HepG2 (cell line): ENCODE data around the gene SLAMF9. TPM values are rescaled to one million over a fixed set of nuclear protein-coding genes. Genes with fewer than 3 reads are reported as not detected.

Source experiments
- ATAC-seq: fragments of 200-7000 bp; cut with Tn5 transposase; 3 replicates; pipeline ENCODE4 v1.9.1; 2020; ENCODE audit warnings: mild to moderate bottlenecking, moderate library complexity
- BruUV-seq: library from RNA; stranded (reverse); fragments of 400-500 nt; replicated peaks from 2 replicates; lab custom pipeline; 2021; lab: Mats Ljungman, UMichigan
- CTCF ChIA-PET: fragments of 300-600 bp; formaldehyde crosslinking; extraction: SDS; loops from one replicate; lab custom pipeline; 2021; ENCODE audit warnings: low total read pairs, inconsistent platforms, low intra/inter-chr PET ratio; lab: Yijun Ruan, JAX
- POLR2A ChIA-PET: fragments of 350-600 bp; sonication (Branson Sonifier 250); formaldehyde crosslinking; loops from one replicate; lab custom pipeline; 2020; ENCODE audit warnings: antibody characterized with exemption, inconsistent platforms; lab: Yijun Ruan, JAX
- DNase-seq: peaks from one replicate; pipeline ENCODE4 v3.0.0-alpha.2; 2015; ENCODE audit warnings: low spot score
- FAIRE-seq: peaks from 3 replicates; lab custom pipeline; 2011; peaks lifted over from hg19 to GRCh38; lab: Jason Lieb, UNC
- H2AFZ ChIP-seq: one replicate; pipeline ENCODE4 v1.6.1; 2011; ENCODE audit warnings: low read length, inconsistent platforms
- H3K27ac ChIP-seq: fragments of 300-600 bp; 3 replicates; pipeline ENCODE4 v1.8.0; 2011; ENCODE audit warnings: mixed run types, mild to moderate bottlenecking, mixed read lengths, low read length, inconsistent platforms; ENCODE audit not compliant: insufficient read depth; ENCODE audit errors: extremely low read length
- H3K27me3 ChIP-seq, 2 experiments: fragments of 200-600 bp in 1 of 2; 2 replicates in 1 of 2; 3 replicates in 1 of 2; pipeline versions ENCODE4 v1.6.0 to v1.8.0; 2011; ENCODE audit warnings: low read length in 2 of 2, mild to moderate bottlenecking in 2 of 2, moderate library complexity in 2 of 2, inconsistent platforms in 1 of 2; ENCODE audit not compliant: insufficient read depth in 2 of 2, control insufficient read depth in 1 of 2
- H3K36me3 ChIP-seq, 2 experiments: fragments of 200-600 bp in 1 of 2; replicated peaks in 1 of 2; 2 replicates in 1 of 2; 3 replicates in 1 of 2; pipeline versions ENCODE4 v1.5.1 to v1.8.0; 2011; ENCODE audit warnings: low read length in 2 of 2, inconsistent platforms in 1 of 2; ENCODE audit not compliant: insufficient read depth in 2 of 2, control insufficient read depth in 1 of 2
- H3K4me1 ChIP-seq: 2 replicates; pipeline ENCODE4 v1.5.1; 2012; ENCODE audit warnings: low read length, inconsistent platforms; ENCODE audit not compliant: insufficient read depth
- H3K4me2 ChIP-seq: 2 replicates; pipeline ENCODE4 v1.6.0; 2011; ENCODE audit warnings: low read depth, low read length, inconsistent platforms
- H3K4me3 ChIP-seq, 3 experiments: fragments of 200-600 bp in 1 of 3; sonication (generic), shearing (Covaris generic) in 1 of 3; replicated peaks in 1 of 3; 2 replicates each; pipeline ENCODE4 v1.5.1; 2011 to 2016; ENCODE audit warnings: low read length in 3 of 3, inconsistent platforms in 2 of 3, low read depth in 2 of 3, mild to moderate bottlenecking in 2 of 3, control low read depth in 1 of 3, mixed read lengths in 1 of 3; ENCODE audit not compliant: insufficient read depth in 1 of 3
- H3K79me2 ChIP-seq: one replicate; pipeline ENCODE4 v1.6.1; 2011; ENCODE audit warnings: low read length, inconsistent platforms; ENCODE audit not compliant: insufficient read depth
- H3K9ac ChIP-seq: 2 replicates; pipeline ENCODE4 v1.6.0; 2011; ENCODE audit warnings: mild to moderate bottlenecking, low read depth, low read length, inconsistent platforms; ENCODE audit not compliant: insufficient read depth
- H3K9me3 ChIP-seq: 2 replicates; pipeline ENCODE4 v1.5.1; 2012; ENCODE audit warnings: mild to moderate bottlenecking, low read length
- H4K20me1 ChIP-seq: 2 replicates; pipeline ENCODE4 v1.6.0; 2011; ENCODE audit warnings: inconsistent platforms, mild to moderate bottlenecking, low read length, moderate library complexity; ENCODE audit not compliant: insufficient read depth
- FOSL2 ChIP-seq: sonication (generic); formaldehyde crosslinking; IDR thresholded peaks from 2 replicates; pipeline ENCODE4 v1.4.0; 2020; ENCODE audit warnings: missing genetic modification reagents
- HOXD1 ChIP-seq: sonication (generic); formaldehyde crosslinking; IDR thresholded peaks from 2 replicates; pipeline ENCODE4 v1.5.0; 2020; ENCODE audit warnings: missing genetic modification reagents
- ISL2 ChIP-seq: sonication (generic); formaldehyde crosslinking; IDR thresholded peaks from 2 replicates; pipeline ENCODE4 v1.5.0; 2020; ENCODE audit warnings: missing genetic modification reagents
- MLLT10 ChIP-seq: sonication (generic); formaldehyde crosslinking; IDR thresholded peaks from 2 replicates; pipeline ENCODE4 v1.4.0; 2020; ENCODE audit warnings: missing genetic modification reagents
- NCOA5 ChIP-seq: sonication (generic); formaldehyde crosslinking; IDR thresholded peaks from 2 replicates; pipeline ENCODE4 v1.4.0; 2020; ENCODE audit warnings: missing genetic modification reagents
- NR3C1 ChIP-seq: sonication (generic); formaldehyde crosslinking; IDR thresholded peaks from 2 replicates; pipeline ENCODE4 v1.4.0; 2020; ENCODE audit warnings: missing genetic modification reagents
- NRL ChIP-seq: sonication (generic); formaldehyde crosslinking; IDR thresholded peaks from 2 replicates; pipeline ENCODE4 v1.5.0; 2020; ENCODE audit warnings: missing genetic modification reagents, mild to moderate bottlenecking, moderate library complexity, borderline replicate concordance
- SKI ChIP-seq: fragments of 450-650 bp; IDR thresholded peaks from one replicate; pipeline ENCODE4 v1.6.1; 2018; ENCODE audit warnings: mild to moderate bottlenecking; ENCODE audit not compliant: partially characterized antibody
- SNAPC2 ChIP-seq: sonication (generic); formaldehyde crosslinking; IDR thresholded peaks from 2 replicates; pipeline ENCODE4 v1.8.1; 2022; ENCODE audit warnings: mild to moderate bottlenecking, missing genetic modification reagents
- ZBTB42 ChIP-seq: sonication (generic); formaldehyde crosslinking; IDR thresholded peaks from 2 replicates; pipeline ENCODE4 v1.5.0; 2020; ENCODE audit warnings: mild to moderate bottlenecking, missing genetic modification reagents
- ZNF121 ChIP-seq: sonication (generic); formaldehyde crosslinking; IDR thresholded peaks from 2 replicates; pipeline ENCODE4 v1.5.0; 2020; ENCODE audit warnings: mild to moderate bottlenecking, missing genetic modification reagents
- ZNF205 ChIP-seq: IDR thresholded peaks from 2 replicates; pipeline ENCODE4 v1.6.1; 2018; ENCODE audit warnings: missing biosample characterization, missing genetic modification reagents
- ZNF772 ChIP-seq: sonication (generic); formaldehyde crosslinking; IDR thresholded peaks from 2 replicates; pipeline ENCODE4 v1.5.0; 2020; ENCODE audit warnings: mild to moderate bottlenecking, missing genetic modification reagents
- ZNF792 ChIP-seq: IDR thresholded peaks from 2 replicates; pipeline ENCODE4 v1.6.1; 2016
- ZNF891 ChIP-seq: sonication (generic); formaldehyde crosslinking; IDR thresholded peaks from 2 replicates; pipeline ENCODE4 v1.5.0; 2020; ENCODE audit warnings: mild to moderate bottlenecking, missing genetic modification reagents
- WGBS: methylation state at CpG from one replicate; pipeline ENCODE4 v1.1.6; 2017; ENCODE audit warnings: low lambda C conversion rate; 5-methylcytosine and 5-hydroxymethylcytosine counted together
- in situ Hi-C: cut with HindIII; loops from 2 replicates; pipeline ENCODE4 v1.10.0; 2017; ENCODE audit warnings: low pct_unique_long_range_greater_than_20kb; ENCODE audit not compliant: extremely low pct_ligation_motif_present
- intact Hi-C: fragments of 100-400 bp; cut with micrococcal nuclease; formaldehyde crosslinking; loops from one replicate; pipeline ENCODE4 v1.10.0; 2022; ENCODE audit not compliant: unreplicated experiment
- polyA plus RNA-seq, 8 experiments: library from polyadenylated mRNA; depleted of rRNA in 3 of 8; stranded (reverse) in 7 of 8; unstranded in 1 of 8; fragments of >200 nt; fragmentation: Illumina TruSeq in 4 of 8; extraction: Trizol in 4 of 8; gene quantifications; 2 replicates each; pipeline versions ENCODE4 v1.2.1 to v1.2.3, GENCODE V29; 2011 to 2016; ENCODE audit warnings: low read depth in 4 of 8, missing spikeins in 1 of 8, mixed read lengths in 1 of 8; ENCODE audit not compliant: insufficient read depth in 1 of 8
- total RNA-seq, 5 experiments: library from RNA; depleted of rRNA; stranded (reverse); fragments of >200 nt; fragmentation: Illumina TruSeq; extraction: Trizol; gene quantifications; 2 replicates each; pipeline ENCODE4 v1.2.3, GENCODE V29; 2016; ENCODE audit warnings: low read depth in 1 of 5
- TF ChIP-seq, protein P1 (sequence below): sonication (generic); formaldehyde crosslinking; IDR thresholded peaks from 2 replicates; pipeline ENCODE4 v1.4.0; 2020; ENCODE audit warnings: mild to moderate bottlenecking, low read depth, missing genetic modification reagents
- TF ChIP-seq, protein P2 (sequence below): IDR thresholded peaks from 2 replicates; pipeline ENCODE4 v1.6.1; 2018; ENCODE audit warnings: missing genetic modification reagents

The SLAMF9 gene
- total and polyA plus RNA-seq, 2 of the 13 experiments (the other 11 are each of a cell fraction or from before 2014, with no cell fraction given) = 0.82 TPM; not detected in 1

DNA sequence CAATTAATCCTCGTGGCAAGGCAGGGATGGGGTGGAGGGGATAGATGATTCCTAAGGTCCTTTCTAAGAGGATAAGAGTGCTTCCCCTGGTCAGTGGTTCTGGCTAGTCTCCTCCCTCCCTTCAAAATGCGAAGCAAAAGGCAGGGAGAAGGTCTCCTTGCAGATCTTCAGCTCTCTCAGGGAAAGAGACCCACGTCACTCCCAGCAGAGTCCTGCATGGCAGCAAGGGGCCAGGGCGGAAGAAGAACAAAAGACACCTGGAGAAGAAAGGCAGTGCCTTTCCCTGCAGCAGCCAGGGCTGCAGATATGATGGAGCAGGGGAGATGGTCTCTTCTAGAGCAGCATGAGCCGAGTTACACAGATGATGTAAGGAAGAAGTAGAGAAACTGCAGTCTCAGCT lies 29.6 kb upstream of the SLAMF9 start:
- ChIA-PET CTCF (no interaction called here), POLR2A (no interaction called here)
- in situ Hi-C loops = no loop called here
- no peak overlapping the region for H3K4me2 ChIP-seq
- no peak overlapping the region for H3K27ac ChIP-seq
- no peaks in the 10 kb centered on the region for H3K36me3 ChIP-seq
- no peaks in the 10 kb centered on the region for H3K9me3 ChIP-seq
- TF ChIP-seq, protein P1, sequence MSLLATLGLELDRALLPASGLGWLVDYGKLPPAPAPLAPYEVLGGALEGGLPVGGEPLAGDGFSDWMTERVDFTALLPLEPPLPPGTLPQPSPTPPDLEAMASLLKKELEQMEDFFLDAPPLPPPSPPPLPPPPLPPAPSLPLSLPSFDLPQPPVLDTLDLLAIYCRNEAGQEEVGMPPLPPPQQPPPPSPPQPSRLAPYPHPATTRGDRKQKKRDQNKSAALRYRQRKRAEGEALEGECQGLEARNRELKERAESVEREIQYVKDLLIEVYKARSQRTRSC (CRISPR knock-in tag) = no peak
- TF ChIP-seq, protein P2, sequence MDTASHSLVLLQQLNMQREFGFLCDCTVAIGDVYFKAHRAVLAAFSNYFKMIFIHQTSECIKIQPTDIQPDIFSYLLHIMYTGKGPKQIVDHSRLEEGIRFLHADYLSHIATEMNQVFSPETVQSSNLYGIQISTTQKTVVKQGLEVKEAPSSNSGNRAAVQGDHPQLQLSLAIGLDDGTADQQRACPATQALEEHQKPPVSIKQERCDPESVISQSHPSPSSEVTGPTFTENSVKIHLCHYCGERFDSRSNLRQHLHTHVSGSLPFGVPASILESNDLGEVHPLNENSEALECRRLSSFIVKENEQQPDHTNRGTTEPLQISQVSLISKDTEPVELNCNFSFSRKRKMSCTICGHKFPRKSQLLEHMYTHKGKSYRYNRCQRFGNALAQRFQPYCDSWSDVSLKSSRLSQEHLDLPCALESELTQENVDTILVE (CRISPR knock-in tag) = no peak
- TF ChIP-seq SNAPC2 (CRISPR knock-in tag) (no peak), ZNF792 (CRISPR knock-in tag) (no peak), ZNF121 (CRISPR knock-in tag) (no peak), ZNF772 (CRISPR knock-in tag) (no peak), NCOA5 (no peak), MLLT10 (CRISPR knock-in tag) (no peak), FOSL2 (CRISPR knock-in tag) (no peak), ZNF205 (CRISPR knock-in tag) (no peak), NR3C1 (no peak), ISL2 (CRISPR knock-in tag) (no peak), HOXD1 (CRISPR knock-in tag) (no peak), ZBTB42 (CRISPR knock-in tag) (no peak), ZNF891 (CRISPR knock-in tag) (no peak), NRL (CRISPR knock-in tag) (no peak), SKI (no peak)
- no peak overlapping the region for H2AFZ ChIP-seq
- intact Hi-C loops = no loop called here
- H3K79me2 ChIP-seq = no peaks in the 10 kb centered on the region
- DNase-seq = no peak
- H4K20me1 ChIP-seq = no peaks in the 10 kb centered on the region
- WGBS = 4% methylated on average over 5 of the region's 5 CpGs
- H3K27me3 ChIP-seq = peaks cover 0 to 15% of the 10 kb centered on the region in 2 experiments; a peak in 3 of 5 replicates
- H3K9ac ChIP-seq = no peak overlapping the region
- FAIRE-seq = no peak
- no TSS peak for BruUV-seq
- H3K4me1 ChIP-seq = no peaks in the 10 kb centered on the region
- H3K4me3 ChIP-seq = no peak overlapping the region
- no peak for ATAC-seq
